ENCODE results near the gene CCDC12. TPM values are rescaled to one million over a fixed set of nuclear protein-coding genes. Genes with fewer than 3 reads are reported as not detected.

Gene CCDC12
- total and polyA plus RNA-seq, 9 of the 15 experiments (the other 6 are each of a cell fraction or from before 2014, with no cell fraction given): 8.9 to 201 (median 86.9) TPM

DNA sequence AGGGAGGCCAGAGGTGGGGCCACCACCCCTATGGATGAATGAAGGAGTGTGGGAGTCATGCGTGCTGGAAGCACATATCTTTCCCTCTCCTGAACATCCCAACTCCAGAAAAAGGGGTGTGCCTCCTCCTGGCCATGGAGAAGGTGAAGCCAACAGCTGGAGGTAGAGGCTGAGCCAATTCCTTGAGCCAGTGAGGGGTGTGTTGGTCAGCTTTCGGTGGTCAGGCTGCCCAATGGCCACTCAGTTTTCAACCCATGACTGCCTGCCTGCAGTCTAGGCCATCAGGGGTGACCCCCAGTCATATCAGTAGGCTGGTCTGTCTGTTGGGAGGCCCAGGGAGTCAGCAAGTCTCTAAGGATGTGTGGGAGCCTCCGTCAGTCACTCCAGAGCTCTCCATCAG lies 85.4 kb downstream of the CCDC12 start:
- no TSS peak for BruUV-seq (replicated peaks)
- intact Hi-C loops (cut with micrococcal nuclease): no loop called here
- Histone ChIP-seq H2AFZ (ENCODE audit: low read depth, low read length) (no peak overlapping the region), H3K79me2 (ENCODE audit: control insufficient read depth, insufficient read depth, low read length) (no peaks in the 10 kb centered on the region), H4K20me1 (replicated peaks; ENCODE audit: control insufficient read depth, insufficient read depth, low read length) (peaks cover 34% of the 10 kb centered on the region), H3K27ac (ENCODE audit: extremely low read depth, low read depth, low read length) (no peak overlapping the region), H3K9me1 (ENCODE audit: control insufficient read depth, insufficient read depth, low read length) (no peaks in the 10 kb centered on the region), H3K27me3 (ENCODE audit: control insufficient read depth in 2 of 2, insufficient read depth in 2 of 2, low read length in 2 of 2) (peaks cover 20 to 70% of the 10 kb centered on the region in 2 experiments), H3K4me3 (no peak overlapping the region), H3K4me1 (replicated peaks in 1 of 2; ENCODE audit: control insufficient read depth in 2 of 2, insufficient read depth in 2 of 2, low read length in 2 of 2) (peaks cover 0 to 21% of the 10 kb centered on the region in 2 experiments; a peak in 3 of 5 replicates), H3K4me2 (ENCODE audit: insufficient read depth, low read length) (no peak overlapping the region), H3K9me3 (replicated peaks; ENCODE audit: control insufficient read depth, insufficient read depth, low read depth, low read length) (no peaks in the 10 kb centered on the region), H3K36me3 (ENCODE audit: control insufficient read depth, insufficient read depth, low read length) (no peaks in the 10 kb centered on the region), H3K9ac (ENCODE audit: insufficient read depth in 1 of 2, low read depth in 2 of 2, low read length in 2 of 2) (no peak overlapping the region)
- FAIRE-seq: no peak
- WGBS (ENCODE audit: insufficient coverage, low coverage, missing lambda C conversion rate): 2% methylated on average over 3 of the region's 3 CpGs
- ATAC-seq: no peak
- POLR2A ChIA-PET: interaction anchor here (1.1 kb wide), 1 partner anchor 14 kb away, joined by 3 read pairs; no protein-coding TSS in a partner anchor
- DNase-seq (ENCODE audit: extremely low read depth in 1 of 4, low spot score in 3 of 4): no peak
- in situ Hi-C loops (cut with MboI): no loop called here
- TF ChIP-seq TOE1 (IDR thresholded peaks at IDR 0.05; ENCODE audit: borderline replicate concordance): no peak
- TF ChIP-seq TOE1 (CRISPR knock-in tag; IDR thresholded peaks at IDR 0.05; ENCODE audit: borderline replicate concordance, low read depth): no peak
- TF ChIP-seq ZBTB7A (IDR thresholded peaks at IDR 0.05; ENCODE audit: borderline replicate concordance, control insufficient read depth, low read depth, low read length): no peak
- no peak for TF ChIP-seq ZNF699 (CRISPR knock-in tag; IDR thresholded peaks at IDR 0.05; ENCODE audit: insufficient replicate concordance)
- TF ChIP-seq SRSF3 (IDR thresholded peaks at IDR 0.05; ENCODE audit: insufficient read depth, low read length): no peak
- TF ChIP-seq, protein P1, sequence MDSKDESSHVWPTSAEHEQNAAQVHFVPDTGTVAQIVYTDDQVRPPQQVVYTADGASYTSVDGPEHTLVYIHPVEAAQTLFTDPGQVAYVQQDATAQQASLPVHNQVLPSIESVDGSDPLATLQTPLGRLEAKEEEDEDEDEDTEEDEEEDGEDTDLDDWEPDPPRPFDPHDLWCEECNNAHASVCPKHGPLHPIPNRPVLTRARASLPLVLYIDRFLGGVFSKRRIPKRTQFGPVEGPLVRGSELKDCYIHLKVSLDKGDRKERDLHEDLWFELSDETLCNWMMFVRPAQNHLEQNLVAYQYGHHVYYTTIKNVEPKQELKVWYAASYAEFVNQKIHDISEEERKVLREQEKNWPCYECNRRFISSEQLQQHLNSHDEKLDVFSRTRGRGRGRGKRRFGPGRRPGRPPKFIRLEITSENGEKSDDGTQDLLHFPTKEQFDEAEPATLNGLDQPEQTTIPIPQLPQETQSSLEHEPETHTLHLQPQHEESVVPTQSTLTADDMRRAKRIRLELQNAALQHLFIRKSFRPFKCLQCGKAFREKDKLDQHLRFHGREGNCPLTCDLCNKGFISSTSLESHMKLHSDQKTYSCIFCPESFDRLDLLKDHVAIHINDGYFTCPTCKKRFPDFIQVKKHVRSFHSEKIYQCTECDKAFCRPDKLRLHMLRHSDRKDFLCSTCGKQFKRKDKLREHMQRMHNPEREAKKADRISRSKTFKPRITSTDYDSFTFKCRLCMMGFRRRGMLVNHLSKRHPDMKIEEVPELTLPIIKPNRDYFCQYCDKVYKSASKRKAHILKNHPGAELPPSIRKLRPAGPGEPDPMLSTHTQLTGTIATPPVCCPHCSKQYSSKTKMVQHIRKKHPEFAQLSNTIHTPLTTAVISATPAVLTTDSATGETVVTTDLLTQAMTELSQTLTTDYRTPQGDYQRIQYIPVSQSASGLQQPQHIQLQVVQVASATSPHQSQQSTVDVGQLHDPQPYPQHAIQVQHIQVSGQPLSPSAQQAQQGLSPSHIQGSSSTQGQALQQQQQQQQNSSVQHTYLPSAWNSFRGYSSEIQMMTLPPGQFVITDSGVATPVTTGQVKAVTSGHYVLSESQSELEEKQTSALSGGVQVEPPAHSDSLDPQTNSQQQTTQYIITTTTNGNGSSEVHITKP (IDR thresholded peaks at IDR 0.05; ENCODE audit: partially characterized antibody): peak; percentile 92
- no peak for TF ChIP-seq CUX1 (CRISPR knock-in tag; IDR thresholded peaks at IDR 0.05)
- no peak for TF ChIP-seq POLR2B (IDR thresholded peaks at IDR 0.05; ENCODE audit: low read depth, partially characterized antibody)
- CTCF ChIA-PET (ENCODE audit: low intra/inter-chr PET ratio): no interaction called here
